ENCODE results near the gene KAT5.

The KAT5 gene

GRCh38 chr11:65718531-65718930, 6.5 kb downstream of the KAT5 start:
- no peak for DNase-seq (ENCODE audit: low spot score)
- TF ChIP-seq CTCF (IDR thresholded peaks at IDR 0.05) = no peak
- no peak overlapping the region for H3K27ac ChIP-seq
- H3K4me3 ChIP-seq = peak overlapping the region; percentile 94

GRCh38 chr11:65718964-65719492, 7.0 kb downstream of the KAT5 start:
- peak overlapping the region; percentile 94 for H3K4me3 ChIP-seq
- TF ChIP-seq CTCF (IDR thresholded peaks at IDR 0.05) = no peak
- DNase-seq (ENCODE audit: low spot score) = no peak
- no peak overlapping the region for H3K27ac ChIP-seq

- H3K4me3 ChIP-seq = peak overlapping the region; percentile 94
- DNase-seq (ENCODE audit: low spot score) = no peak
- no peak for TF ChIP-seq CTCF (IDR thresholded peaks at IDR 0.05)
- H3K27ac ChIP-seq = peak overlapping the region; percentile 80 to 97
Observed at GRCh38 chr11:65719871-65720210, 7.8 kb downstream of the KAT5 start.

- DNase-seq (ENCODE audit: low spot score) = peak; percentile 86
- peak within 1 kb of the TSS; percentile 80 to 97 for H3K27ac ChIP-seq
- TF ChIP-seq CTCF (IDR thresholded peaks at IDR 0.05) = no peak
- peak within 1 kb of the TSS; percentile 94 for H3K4me3 ChIP-seq
Observed at GRCh38 chr11:65720211-65720934, 8.3 kb downstream of the KAT5 start, which contains the start of gene RNASEH2C. TSS of gene RNASEH2C (minus strand) at chr11:65720798. CDS start at chr11:65720758, 40 bp downstream.

GRCh38 chr11:65722261-65722660, 10.2 kb downstream of the KAT5 start:
- no peak for DNase-seq (ENCODE audit: low spot score)
- no peak for TF ChIP-seq CTCF (IDR thresholded peaks at IDR 0.05)

GRCh38 chr11:65726660-65727059, 14.6 kb downstream of the KAT5 start:
- H3K27ac ChIP-seq = no peak overlapping the region
- DNase-seq (ENCODE audit: low spot score) = no peak
- no peak for TF ChIP-seq CTCF (IDR thresholded peaks at IDR 0.05)
- H3K4me3 ChIP-seq = no peak overlapping the region

More at GRCh38 chr11:65722261-65722660, 10.2 kb downstream of the KAT5 start:
- Histone ChIP-seq H3K4me3 (no peak overlapping the region), H3K27ac (no peak overlapping the region)

GRCh38 chr11:65727865-65728264, 15.8 kb downstream of the KAT5 start:
- DNase-seq (ENCODE audit: low spot score) = no peak
- H3K4me3 ChIP-seq = no peak overlapping the region
- no peak overlapping the region for H3K27ac ChIP-seq
- TF ChIP-seq CTCF (IDR thresholded peaks at IDR 0.05) = no peak

Data from coronary artery (tissue), 2 donors.